ENCODE measurements around the gene ELMOD1.

Gene ELMOD1

GRCh38 chr11:107593951-107594350 lies 3.0 kb downstream of the ELMOD1 start:
- TF ChIP-seq ZBTB7A (IDR thresholded peaks at IDR 0.05; ENCODE audit: low read depth) (no peak), TEAD4 (IDR thresholded peaks at IDR 0.05) (no peak), YY1 (IDR thresholded peaks at IDR 0.05; ENCODE audit: low read depth) (no peak), RAD21 (IDR thresholded peaks at IDR 0.05; ENCODE audit: low read depth) (no peak), EGR1 (IDR thresholded peaks at IDR 0.05) (no peak), NFIC (IDR thresholded peaks at IDR 0.05) (no peak), TAF1 (IDR thresholded peaks at IDR 0.05; ENCODE audit: low read depth) (no peak), CEBPB (IDR thresholded peaks at IDR 0.05) (no peak), REST (IDR thresholded peaks at IDR 0.05; ENCODE audit: low read depth) (no peak), USF1 (IDR thresholded peaks at IDR 0.05) (no peak), TCF12 (IDR thresholded peaks at IDR 0.05; ENCODE audit: low read depth) (no peak), FOXM1 (IDR thresholded peaks at IDR 0.05; ENCODE audit: borderline replicate concordance, low read depth) (no peak), EP300 (IDR thresholded peaks at IDR 0.05; ENCODE audit: borderline replicate concordance) (no peak)
- TF ChIP-seq, protein P1, sequence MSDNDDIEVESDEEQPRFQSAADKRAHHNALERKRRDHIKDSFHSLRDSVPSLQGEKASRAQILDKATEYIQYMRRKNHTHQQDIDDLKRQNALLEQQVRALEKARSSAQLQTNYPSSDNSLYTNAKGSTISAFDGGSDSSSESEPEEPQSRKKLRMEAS (IDR thresholded peaks at IDR 0.05) = no peak

DNA sequence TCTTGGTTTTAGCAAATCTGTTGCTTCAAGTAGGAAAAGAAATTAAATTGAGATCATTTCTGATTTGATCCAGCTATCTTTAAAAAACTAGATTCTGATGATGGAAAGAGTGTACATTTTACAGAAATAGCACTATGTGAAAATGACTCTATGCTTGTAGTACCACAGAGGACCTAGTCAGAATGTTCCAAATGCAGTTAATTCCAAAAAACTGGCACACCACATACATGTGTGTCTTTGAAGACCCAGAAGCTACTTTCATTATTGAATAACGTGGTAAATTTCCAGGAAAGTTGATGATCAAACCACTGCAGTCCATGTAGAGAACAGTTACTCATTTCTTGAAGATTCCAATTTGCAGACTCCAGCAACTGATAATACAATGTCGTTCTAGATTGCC lies 3.8 kb downstream of the ELMOD1 start:
- TF ChIP-seq TCF12 (IDR thresholded peaks at IDR 0.05; ENCODE audit: low read depth) (no peak), FOXM1 (IDR thresholded peaks at IDR 0.05; ENCODE audit: borderline replicate concordance, low read depth) (no peak), TEAD4 (IDR thresholded peaks at IDR 0.05) (no peak), CEBPB (IDR thresholded peaks at IDR 0.05) (no peak), REST (IDR thresholded peaks at IDR 0.05; ENCODE audit: low read depth) (no peak), EP300 (IDR thresholded peaks at IDR 0.05; ENCODE audit: borderline replicate concordance) (no peak), RAD21 (IDR thresholded peaks at IDR 0.05; ENCODE audit: low read depth) (no peak), USF1 (IDR thresholded peaks at IDR 0.05) (no peak), ZBTB7A (IDR thresholded peaks at IDR 0.05; ENCODE audit: low read depth) (no peak), CREB1 (IDR thresholded peaks at IDR 0.05; ENCODE audit: low read depth) (no peak), EGR1 (IDR thresholded peaks at IDR 0.05) (no peak), YY1 (IDR thresholded peaks at IDR 0.05; ENCODE audit: low read depth) (no peak)
- TF ChIP-seq, protein P1 (IDR thresholded peaks at IDR 0.05) = no peak

- TF ChIP-seq RAD21 (IDR thresholded peaks at IDR 0.05; ENCODE audit: low read depth) (peak; percentile 53), CREB1 (IDR thresholded peaks at IDR 0.05; ENCODE audit: low read depth) (no peak), CEBPB (IDR thresholded peaks at IDR 0.05) (no peak)
Observed at GRCh38 chr11:107598225-107599139, 7.5 kb downstream of the ELMOD1 start.

DNA sequence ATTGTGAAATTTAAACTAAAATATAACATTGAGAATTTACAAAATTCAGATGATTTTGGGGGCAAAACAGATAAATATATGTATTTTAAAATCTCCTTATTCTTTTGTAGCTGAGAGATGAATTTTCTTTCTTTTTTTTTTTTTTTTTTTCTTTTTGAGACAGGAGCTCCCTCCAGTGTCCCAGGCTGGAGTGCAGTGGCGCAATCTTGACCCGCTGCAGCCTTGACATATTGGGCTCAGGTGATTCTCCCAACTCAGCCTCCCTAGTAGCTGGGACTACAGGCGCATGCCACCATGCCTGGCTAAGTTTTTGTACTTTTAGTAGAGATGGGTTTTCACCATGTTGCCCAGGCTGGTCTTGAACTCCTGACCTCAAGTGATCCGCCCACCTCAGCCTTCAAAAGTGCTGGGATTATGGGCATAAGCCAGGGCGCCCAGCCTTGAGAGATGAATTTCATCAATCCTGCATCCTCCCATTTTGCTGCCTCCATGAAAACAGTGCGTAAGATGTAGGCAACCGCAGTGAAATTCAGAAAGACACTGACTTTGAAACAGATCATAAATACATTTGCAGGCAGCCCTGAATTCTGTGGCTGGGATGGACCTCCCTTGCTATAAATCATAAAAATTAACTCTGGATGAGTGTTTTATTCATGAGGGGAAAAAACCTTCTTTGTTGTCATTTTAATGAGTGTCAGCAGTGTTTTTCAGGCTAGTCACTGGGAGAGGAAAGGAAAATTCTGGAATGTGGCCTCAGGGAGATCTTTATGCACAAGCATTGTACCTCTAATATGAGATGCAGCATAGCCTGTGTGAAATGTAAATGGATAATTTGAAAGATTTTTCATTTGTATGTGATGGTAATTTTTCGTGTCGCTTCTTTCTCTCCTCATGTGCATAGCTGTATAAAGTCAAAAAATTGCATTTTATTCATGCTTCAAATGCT lies 14.4 kb downstream of the ELMOD1 start:
- TF ChIP-seq CREB1 (IDR thresholded peaks at IDR 0.05; ENCODE audit: low read depth) (no peak), ZBTB7A (IDR thresholded peaks at IDR 0.05; ENCODE audit: low read depth) (no peak), CEBPB (IDR thresholded peaks at IDR 0.05) (no peak), EGR1 (IDR thresholded peaks at IDR 0.05) (no peak)

DNA sequence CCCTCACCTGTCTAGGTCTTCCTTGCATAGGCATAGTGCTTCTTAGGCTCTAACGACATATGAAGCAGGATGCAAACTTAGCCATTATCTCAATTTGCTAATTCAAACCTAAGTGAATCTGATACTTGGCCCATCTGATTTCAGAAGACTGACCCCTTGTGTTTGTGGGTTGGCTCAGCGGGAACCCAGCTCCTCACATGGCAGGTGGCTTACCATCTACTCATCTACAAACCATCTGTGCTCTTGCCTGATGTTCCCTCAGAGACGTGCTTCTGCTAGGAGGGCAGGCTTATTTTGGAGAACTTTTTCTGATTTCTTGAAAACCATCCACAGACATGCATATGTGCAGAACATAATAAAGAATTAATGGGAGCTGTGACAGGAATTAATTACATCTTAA lies 15.2 kb downstream of the ELMOD1 start:
- TF ChIP-seq YY1 (IDR thresholded peaks at IDR 0.05; ENCODE audit: low read depth) (no peak), FOXM1 (IDR thresholded peaks at IDR 0.05; ENCODE audit: borderline replicate concordance, low read depth) (no peak), RAD21 (IDR thresholded peaks at IDR 0.05; ENCODE audit: low read depth) (no peak), EP300 (IDR thresholded peaks at IDR 0.05; ENCODE audit: borderline replicate concordance) (no peak), CEBPB (IDR thresholded peaks at IDR 0.05) (no peak)
- TF ChIP-seq, protein P1 (IDR thresholded peaks at IDR 0.05) = no peak
